Stimulated activated CD8-positive, alpha-beta memory T cell treated with anti-CD3 and anti-CD28 coated beads, Interleukin-15, amount 100 ng/mL, for 48 hours (primary cell): ENCODE results near the gene TRIM9.

Experiments
- DNase-seq, 2 donors: peaks; one replicate each; pipeline ENCODE4 v3.0.0-alpha.2; 2020; ENCODE audit warnings: low read depth in 2 of 2

Gene TRIM9

GRCh38 chr14:51056421-51056820 is 38.5 kb downstream of the TRIM9 start:
- no peak for DNase-seq

GRCh38 chr14:51053157-51053556 is 41.7 kb downstream of the TRIM9 start:
- DNase-seq, result no peak

GRCh38 chr14:51044961-51045360 is 49.9 kb downstream of the TRIM9 start:
- DNase-seq, result no peak

- DNase-seq, result no peak
Observed at GRCh38 chr14:51041883-51042282, 53.0 kb downstream of the TRIM9 start.

DNA sequence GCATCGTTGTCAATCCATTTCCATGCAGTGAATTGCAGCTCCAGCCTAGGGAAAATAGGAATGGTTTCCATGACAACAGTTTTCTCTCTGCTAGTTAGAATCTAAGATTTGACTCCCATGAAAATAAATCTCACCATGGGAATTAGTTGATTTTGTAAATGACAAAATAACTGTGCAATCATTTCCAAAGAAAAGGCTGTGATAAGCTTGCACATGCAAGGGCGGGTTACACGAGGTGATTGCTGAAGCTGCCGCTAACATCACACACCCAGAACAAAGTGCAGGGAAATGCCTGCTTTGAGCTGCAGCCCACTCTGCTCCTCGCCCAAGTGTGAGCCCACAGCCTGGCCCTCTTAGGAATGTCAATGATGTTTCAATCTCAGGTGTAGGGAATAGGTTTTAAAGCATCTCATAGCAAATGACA is 53.8 kb downstream of the TRIM9 start:
- DNase-seq, result no peak

GRCh38 chr14:51039252-51039651 is 55.7 kb downstream of the TRIM9 start:
- DNase-seq, result no peak

GRCh38 chr14:51035611-51036192 is 59.2 kb downstream of the TRIM9 start:
- DNase-seq, result no peak

DNA sequence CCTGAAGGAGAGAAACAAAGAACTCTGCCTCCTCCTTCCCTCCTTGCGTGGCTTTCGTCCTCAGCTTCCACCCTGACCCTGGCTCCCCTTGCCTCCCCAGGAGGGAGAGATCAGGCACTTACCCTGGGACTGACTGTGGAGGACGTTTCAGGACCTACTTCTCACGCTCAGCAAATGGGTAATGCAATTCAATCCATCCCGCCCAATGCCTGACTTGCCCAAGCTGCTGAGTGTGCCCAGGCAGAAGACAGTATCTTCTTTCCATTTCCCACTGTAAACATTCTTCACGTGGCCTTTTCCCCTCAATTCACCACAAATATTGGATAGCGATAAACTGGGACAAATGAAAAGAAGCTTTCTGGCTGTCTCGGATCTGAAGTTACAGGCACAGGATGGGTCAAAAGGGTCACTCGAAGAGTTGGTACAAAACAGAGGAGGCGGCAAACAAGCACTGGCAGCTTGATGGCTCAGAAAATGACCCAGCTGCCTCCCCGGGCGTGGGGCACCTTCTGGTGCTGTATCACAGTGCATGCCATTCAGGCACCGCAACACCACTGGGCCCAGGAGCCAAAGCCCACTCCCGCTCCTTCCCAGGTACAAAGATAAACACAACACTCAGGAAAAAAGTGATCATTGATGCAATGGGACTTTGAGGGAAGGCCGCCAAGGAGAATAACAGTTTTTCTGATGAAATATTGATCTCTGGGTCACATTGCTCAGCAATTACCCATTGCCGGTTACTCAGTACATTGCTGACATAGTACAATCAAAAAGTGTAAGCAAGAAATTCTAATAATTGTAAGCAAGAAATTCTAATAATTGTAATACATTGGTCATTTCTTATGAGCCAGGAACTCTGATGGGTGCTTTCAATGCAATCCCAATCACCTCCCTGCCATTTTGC is 65.8 kb downstream of the TRIM9 start:
- no peak for DNase-seq

GRCh38 chr14:51028361-51028760 is 66.5 kb downstream of the TRIM9 start:
- no peak for DNase-seq

DNA sequence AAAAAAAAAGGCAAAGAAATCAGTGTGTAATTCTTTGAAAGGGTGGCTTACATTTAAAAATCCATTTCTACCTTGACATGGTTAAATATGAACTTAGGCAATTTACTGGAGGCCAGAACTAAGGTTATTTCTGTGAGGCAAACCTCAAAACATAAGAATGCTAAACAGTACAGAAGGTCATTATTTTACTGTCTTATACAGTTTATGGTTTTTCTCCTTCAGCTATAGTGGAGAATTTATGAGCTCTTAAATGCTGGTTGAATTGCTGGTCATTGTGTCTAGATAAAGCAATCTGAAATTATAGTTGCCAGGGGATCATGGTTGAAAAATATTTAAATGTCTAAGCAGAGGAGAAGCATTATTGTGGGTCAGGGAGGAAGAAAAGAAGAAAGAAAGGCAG is 70.5 kb downstream of the TRIM9 start:
- no peak for DNase-seq

GRCh38 chr14:51023964-51024363 is 70.9 kb downstream of the TRIM9 start:
- no peak for DNase-seq

DNA sequence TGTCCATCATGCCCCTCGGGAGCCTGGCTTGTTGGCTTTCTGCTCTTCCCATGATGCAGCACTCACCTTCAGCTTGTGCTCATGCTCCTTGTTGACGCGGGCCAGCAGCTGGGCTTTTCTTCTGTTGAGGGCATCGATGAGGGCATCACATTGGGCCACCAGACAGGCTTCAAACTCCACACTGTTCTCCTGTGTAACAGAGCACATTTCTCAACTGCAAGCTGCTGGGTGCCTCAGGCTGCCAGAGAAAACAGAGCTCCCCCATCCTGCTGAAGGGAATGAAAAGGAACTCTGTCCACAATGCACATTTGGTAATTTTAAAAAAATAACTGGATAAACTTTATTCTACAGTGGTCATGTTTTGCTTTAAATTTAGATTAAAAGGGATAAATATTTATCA is 72.1 kb downstream of the TRIM9 start:
- no peak for DNase-seq

DNA sequence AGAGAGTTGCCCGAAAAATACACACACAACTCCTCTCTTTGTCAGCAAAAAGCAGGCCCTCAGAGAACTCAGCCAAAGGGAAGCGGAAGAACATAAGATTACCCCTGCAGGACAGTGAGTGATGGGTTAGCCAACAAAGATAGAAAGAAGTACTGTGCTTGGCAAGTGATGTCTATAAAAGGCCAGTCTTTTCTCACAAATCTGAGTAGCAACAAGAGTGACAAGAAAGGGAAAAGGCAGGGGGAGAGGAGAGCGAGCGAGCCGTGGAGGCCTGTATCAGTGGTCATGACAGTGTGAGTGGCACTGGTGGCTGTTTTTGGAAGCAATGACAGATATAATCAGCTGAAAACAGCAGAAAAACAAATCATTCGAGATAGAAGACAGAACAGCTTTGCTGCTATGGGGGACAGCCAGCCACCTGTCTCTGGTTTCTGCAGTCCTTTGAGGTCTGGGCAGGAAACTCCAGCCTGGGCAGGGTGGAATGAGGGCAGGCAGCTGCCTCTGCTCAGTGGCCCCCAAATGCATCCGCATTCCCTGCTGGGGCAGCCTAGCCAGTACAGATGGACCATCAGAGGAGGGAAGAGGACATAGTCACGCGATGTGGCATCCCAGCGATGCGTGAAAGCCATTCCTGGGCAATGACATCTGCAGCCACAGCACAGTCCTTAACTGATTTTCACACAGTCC is 74.7 kb downstream of the TRIM9 start:
- DNase-seq, result no peak

DNA sequence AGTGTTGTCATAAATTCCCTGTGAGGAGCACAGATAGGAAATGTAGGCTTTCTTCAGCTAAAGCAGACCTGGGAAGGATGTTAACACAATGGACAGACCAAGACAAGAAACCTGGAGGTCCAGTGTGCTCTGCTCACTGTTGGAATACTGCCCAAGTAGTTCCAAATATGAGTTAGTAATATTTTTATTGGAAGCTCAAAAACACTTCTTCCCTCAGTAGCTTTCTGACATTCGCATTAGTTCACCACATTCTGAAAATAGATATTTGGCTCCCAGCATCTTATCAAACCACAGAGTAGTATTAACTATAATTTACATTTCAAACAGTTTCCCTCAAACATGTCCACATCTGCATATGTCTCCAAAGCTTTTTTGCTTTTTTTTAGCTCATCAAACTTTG is 75.8 kb downstream of the TRIM9 start:
- DNase-seq, result no peak

GRCh38 chr14:51018521-51018920 is 76.4 kb downstream of the TRIM9 start:
- no peak for DNase-seq

DNA sequence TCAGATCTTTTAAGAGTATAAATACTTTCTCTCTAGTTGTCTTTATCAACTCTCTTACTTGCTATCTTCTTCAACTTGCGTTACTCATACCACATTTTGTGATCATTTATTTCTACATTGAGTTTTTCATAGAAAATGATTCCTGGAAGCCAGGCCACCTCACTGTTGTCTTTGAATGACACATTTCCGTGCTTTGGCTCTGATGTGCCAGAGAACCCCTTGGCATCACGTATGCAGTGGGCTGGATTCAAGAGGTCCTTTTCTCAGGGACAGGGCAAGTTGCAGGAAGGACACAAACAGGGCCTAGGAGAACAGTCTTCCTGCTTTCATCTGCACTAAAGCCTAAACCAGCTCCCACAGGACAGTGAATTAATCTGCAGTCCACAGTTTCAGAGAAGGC is 80.3 kb downstream of the TRIM9 start:
- DNase-seq, result no peak

DNA sequence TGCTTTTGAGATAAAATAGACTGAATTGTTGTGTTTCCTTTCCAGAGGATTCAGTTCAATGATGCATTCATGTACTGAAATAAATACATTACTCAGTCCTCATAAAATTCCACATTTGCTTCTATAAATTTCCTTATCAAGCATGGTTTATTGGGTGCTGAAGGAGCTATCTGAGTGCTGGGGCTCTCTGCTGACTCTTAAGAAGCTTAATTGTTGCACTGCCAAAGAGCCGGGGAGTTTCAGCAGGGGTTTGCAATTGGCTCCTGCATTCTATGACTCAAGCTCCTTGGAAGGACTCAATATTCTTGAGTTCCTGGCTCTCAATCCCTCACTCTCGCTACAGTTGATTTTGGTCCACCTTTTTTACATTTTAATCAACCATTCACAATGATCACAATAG is 80.8 kb downstream of the TRIM9 start:
- DNase-seq, result no peak

GRCh38 chr14:51012055-51012454 is 82.8 kb downstream of the TRIM9 start:
- DNase-seq, result no peak

- DNase-seq, result no peak
Observed at GRCh38 chr14:51008446-51008845, 86.5 kb downstream of the TRIM9 start.

DNA sequence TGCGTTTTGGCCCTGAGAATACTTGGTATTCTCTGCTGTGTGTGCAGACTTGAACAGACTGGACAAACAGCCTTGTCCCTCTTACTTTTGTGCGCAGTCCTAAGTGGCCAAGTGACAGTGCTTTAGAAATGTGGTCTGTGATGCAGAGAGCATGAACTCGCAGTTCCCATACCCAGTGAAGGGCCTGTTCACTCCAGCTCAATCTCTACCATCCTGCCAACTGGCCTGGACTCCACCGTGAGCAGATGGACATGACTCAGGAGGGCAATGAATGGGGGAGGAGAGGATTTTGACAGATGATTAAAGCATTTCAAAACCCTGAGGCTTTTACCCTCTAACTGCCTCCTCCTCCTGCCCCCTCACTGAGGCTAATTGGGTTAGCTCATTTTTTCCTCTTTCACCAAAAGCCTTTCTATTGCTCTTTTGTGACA is 88.1 kb downstream of the TRIM9 start:
- no peak for DNase-seq

DNA sequence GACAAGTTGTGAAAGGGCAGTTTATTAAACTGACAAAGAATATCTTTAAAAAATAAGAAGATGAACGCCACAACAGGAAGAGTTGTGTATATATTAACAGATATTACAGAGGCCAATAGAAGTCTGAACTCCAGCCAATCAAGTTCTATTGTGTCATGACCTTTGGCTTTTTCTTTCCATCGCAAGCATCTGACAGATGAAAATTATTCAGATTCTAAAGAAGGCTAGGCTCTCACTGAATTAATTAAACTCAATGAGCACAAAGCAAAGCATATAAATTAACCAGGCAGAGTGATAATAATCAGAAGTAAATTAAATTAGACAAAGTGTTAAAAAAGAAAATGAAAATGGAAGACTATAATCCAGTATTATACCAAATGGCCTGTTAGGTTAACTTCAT is 88.6 kb downstream of the TRIM9 start:
- DNase-seq, result no peak

- no peak for DNase-seq
Observed at GRCh38 chr14:51004801-51005526, 89.9 kb downstream of the TRIM9 start.
